GM19324 (cell line): ENCODE measurements around the gene RSBN1L.

ENCODE experiments used
- ATAC-seq: cut with Tn5 transposase; IDR thresholded peaks from one replicate; pipeline ENCODE4 v1.9.1; 2021; ENCODE audit warnings: mild to moderate bottlenecking, moderate library complexity; ENCODE audit not compliant: unreplicated experiment, low FRiP score

Gene RSBN1L

DNA sequence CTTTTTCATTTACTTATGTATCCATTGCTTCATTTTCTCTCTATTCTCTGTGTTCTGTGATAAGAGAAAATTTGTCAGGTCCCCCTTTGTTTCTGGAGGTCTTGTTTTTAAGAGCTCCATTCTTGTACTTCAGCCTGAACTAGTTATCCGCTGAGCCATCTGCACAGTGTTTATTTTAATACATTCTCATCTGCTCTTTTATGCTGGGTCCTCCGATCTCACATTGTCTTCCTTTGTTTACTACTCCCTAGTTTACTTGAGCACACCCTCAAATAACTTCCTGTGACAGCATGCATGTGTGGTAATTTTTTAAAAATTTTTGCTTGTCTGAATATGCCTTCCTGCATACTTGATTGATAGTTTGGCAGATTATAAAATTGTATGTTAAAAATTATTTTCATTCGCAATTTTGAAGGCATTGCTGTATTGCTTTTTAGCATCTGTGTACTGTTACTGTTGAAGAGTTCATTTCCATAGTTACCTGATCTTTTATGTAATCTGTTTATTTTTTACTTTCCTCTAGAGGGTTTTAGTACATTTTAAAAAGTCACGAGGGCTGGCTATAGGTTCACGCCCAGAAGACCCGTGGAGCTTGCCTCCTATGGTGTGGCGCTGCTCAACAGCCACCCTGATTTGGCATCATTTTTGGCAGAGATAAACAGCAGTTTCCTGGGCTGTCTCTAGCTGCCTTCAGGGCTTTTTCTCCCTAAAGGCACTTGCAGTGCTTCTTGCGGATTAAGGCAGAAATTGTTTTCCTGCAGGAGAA is 31.9 kb downstream of the RSBN1L start:
- ATAC-seq = no peak

DNA sequence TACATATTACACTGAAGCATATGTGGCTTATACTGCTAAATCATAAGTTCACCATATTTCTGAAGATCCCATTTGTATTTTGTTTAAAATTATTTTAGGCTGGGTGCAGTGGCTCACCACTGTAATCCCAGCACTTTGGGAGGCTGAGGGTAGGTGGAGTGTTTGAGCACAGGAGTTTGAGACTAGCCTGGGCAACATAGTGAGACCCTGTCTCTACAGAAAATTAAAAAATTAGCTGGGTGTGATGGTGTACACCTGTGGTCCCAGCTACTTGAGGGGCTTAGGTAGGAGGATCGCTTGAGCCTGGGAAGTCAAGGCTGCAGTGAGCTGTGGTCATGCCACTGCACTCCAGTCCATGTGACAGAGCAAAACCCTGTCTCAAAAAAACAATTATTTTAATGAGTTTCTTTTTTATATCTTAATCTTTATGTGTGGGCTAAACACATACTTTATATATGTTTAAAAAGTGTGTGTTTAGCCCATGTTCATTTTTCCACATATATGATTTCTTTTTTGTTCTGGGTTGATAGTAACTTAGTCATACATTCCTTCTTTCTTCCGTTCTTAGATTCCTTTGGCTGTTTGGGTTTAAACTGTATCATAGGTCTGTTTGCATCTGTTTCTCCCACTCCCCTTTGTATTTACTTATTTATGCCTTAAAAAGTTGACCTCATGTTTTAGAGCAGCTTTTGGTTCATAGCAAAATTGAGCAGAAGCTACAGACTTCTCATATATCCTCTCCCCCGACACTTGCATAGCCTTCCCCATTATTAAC is 33.5 kb downstream of the RSBN1L start:
- ATAC-seq = no peak

DNA sequence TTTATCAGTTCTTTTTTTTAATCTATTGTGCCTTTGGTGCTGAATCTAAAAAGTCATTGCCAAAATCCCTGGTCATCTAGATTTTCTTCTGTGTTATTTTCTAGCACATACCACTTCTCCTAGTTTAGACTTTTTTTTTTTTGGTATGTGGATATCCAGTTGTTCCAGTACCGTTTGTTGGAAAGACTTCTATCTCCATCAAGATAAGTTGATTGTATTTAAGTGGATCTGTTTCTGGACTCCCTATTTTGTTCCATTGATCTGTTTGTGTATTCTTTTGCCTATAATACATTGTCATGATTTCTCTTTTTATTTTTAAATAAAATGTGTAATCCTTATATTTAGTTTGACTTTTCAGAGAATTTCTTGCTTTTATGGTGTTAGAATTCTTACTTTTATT is 35.5 kb downstream of the RSBN1L start:
- no peak for ATAC-seq

DNA sequence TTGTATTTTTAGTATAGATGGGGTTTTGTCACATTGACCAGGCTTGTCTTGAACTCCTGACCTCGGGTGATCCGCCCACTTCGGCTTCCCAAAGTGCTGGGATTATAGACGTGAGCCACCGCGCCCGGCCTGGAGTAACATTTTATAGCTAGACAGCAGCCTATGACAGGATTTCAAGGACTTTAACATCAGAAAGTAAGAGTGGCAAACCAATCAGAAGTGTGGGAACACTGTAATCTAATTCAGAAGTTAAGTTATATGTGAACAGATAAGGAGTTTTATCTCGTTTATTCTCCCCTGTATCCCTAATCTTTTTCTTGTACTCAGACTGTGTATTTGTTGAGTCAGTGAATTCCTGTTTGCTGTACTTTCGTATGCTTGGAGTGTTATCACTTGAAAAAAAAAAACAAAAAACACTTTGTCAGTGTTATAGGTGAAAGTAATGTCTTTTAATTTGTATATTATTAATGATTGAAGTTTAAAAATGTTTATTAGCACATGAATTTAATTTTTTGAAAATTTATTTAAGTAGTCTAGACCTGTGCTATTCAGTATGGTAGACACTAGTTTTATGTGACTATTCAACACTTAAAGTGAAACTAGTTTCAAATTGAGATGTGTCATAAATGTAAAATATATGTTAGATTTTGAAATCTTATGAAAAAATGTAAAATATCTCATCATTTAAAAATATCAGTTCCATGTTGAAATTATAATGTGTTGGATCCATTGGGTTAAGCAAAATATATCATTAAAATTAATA is 38.6 kb downstream of the RSBN1L start:
- no peak for ATAC-seq

GRCh38 chr7:77735457-77735856 is 39.2 kb downstream of the RSBN1L start:
- ATAC-seq = no peak

DNA sequence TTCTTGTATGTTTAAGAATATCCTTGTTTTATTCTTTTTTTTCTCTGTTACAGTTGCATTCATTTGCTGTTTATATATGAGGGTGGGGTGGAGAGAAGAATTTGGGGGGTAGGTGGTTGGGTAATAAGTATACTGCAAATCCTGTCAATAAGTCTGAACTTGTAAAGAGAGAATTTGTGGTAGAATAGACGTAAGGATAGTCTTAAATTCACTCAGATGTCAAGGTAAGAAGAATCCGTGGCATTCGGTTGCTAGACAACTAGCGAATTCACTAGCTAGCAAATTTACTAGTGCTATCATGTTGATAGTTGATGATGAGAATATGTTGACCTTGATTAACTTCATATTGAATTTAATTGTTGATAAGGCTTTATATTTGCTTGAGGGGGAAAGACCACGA is 40.7 kb downstream of the RSBN1L start:
- no peak for ATAC-seq

DNA sequence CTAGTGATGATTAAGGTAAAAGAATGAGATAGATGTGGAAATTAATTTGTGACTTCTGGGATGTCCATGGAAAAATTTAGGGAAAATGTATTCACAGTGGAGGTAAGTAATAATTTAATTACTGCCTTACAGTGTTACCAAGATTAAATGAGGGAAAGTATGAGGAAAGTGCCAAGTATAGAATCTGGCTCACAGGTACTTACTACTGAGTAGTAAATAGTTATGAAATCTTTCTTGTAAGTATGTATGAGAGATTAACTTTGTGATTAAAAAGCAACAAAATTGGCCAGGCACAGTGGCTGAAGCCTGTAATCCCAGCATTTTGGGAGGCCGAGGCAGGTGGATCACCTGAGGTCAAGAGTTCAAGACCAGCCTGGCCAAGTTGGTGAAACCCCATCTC is 42.1 kb downstream of the RSBN1L start:
- no peak for ATAC-seq

GRCh38 chr7:77738871-77739270 is 42.6 kb downstream of the RSBN1L start:
- ATAC-seq = no peak

DNA sequence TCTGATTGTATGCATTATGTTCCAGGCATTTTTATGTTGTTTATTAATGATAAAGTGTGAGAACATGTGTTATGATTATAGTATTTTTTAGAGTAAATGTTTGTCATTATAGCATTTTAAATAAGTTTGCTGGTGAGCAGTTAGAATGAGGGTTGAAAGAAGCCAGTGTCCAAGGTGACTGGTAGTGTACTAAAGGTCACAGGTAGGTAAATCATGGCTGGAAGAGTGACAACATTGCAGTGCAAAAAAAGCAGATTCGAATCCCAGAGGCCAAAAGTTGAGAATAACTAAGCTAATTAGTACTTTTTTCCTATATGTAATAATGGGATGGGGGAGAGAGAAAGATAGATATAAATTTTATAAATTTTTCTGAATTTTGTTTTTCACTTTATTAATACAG is 44.0 kb downstream of the RSBN1L start:
- ATAC-seq = no peak

GRCh38 chr7:77743518-77743917 is 47.3 kb downstream of the RSBN1L start:
- ATAC-seq = no peak

GRCh38 chr7:77745746-77746145 is 49.5 kb downstream of the RSBN1L start:
- no peak for ATAC-seq

- no peak for ATAC-seq
These were observed 50.0 kb downstream of the RSBN1L start for GRCh38 chr7:77746164-77746823.

GRCh38 chr7:77746824-77747165 is 50.5 kb downstream of the RSBN1L start:
- ATAC-seq = no peak

- no peak for ATAC-seq
These were observed 50.9 kb downstream of the RSBN1L start for GRCh38 chr7:77747178-77747577.

GRCh38 chr7:77747718-77748117 is 51.5 kb downstream of the RSBN1L start:
- no peak for ATAC-seq

DNA sequence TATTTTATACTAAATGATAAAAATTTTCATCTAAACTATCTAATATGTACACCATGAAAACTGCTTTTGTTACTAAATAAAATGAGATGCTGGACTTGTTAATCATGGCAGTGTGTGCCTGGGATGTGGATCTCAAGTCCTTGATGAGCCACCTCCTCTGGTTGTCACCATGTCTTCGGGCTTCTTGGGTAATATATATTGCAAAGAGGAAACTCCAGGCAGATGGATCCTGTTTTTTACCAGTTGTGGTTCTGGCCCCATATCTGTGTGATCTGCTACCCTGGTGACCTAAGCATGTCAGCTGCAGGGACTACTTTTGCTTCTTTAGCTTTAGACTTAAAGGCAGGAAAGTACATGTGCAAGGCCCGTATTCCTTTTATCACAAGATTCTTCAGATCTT is 55.8 kb downstream of the RSBN1L start:
- ATAC-seq = no peak

DNA sequence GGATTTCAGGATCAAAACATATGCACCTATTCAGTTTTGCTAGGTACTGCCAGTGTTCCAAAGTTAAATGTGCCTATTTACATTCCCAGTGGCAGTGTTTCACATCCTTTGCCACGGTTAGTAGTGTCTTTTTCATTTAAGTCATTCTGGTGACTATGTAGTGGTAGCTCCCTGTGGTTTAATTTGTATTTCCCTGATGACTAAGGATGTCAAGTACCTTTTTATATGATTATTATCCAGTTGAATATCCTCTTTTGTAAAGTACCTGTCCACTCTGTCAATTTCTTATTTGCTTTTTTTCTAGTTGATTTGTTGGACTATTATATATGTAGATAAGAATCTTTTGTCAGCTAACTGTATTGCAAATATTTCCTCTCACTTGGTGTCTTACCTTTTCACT is 56.9 kb downstream of the RSBN1L start:
- no peak for ATAC-seq

DNA sequence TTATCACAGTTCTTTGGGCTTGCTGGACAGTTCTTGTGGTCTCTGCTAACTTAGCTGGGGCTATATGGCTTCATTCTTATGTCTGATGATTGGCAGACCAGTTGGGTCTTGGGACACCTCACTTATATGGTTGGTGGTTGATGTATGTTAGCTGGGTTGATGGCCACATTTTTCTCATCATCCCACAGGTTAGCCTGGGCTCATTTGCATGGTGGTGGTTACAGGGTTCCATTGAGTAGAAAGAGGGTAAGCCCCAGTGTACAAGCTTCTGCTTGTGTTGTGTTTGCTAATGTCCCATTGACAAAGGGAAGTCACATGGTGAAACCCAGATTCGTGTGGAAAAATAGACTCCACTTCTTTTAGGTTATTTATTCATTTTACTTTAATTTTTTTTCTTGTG is 61.3 kb downstream of the RSBN1L start:
- ATAC-seq = peak; percentile 81

- no peak for ATAC-seq
These were observed 63.1 kb downstream of the RSBN1L start for GRCh38 chr7:77759294-77759889.

DNA sequence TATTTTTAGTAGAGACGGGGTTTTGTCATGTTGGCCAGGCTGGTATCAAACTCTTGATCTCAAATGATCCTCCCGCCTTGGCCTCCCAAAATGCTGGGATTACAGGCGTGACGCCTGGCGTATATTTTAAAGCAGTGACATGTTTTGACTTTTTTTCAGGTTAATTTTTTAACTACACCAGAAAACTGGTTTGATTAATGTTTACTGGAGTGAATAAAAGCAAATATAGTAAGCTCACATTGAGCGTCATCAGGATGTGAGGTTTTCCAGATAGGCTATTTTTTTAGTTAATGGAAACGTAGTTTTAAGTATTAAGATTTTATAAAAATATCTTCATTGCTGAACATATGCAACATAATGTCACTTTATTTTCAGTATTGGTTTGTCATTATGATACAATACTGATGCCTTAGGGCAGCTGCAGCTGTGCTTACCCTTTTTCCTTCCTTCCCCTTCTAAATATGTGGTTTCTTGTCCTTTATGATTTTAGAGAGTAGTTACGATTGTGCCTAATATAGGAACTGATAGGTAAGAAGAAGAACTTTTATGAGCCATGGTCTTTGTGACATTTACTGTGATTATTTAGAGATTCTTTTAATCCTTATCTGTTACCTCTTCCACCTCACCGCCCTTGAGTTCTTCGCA is 64.7 kb downstream of the RSBN1L start:
- no peak for ATAC-seq
